CD14-positive monocyte (primary cell): ENCODE results near the gene HAGHL. TPM values are rescaled to one million over a fixed set of nuclear protein-coding genes. Genes with fewer than 3 reads are reported as not detected.
"Not testable (repeated sequence)": the region's sequence is repeated elsewhere in the genome, so short reads cannot be mapped to it uniquely, and the experiment has no call there.

ENCODE experiments used
- DNase-seq, 3 donors: peaks; one replicate each; pipeline ENCODE4 v3.0.0-alpha.2; 2011 to 2022
- H2AFZ ChIP-seq: 2 replicates; pipeline ENCODE4 v1.6.0; 2012; ENCODE audit warnings: mild to moderate bottlenecking, low read depth, low read length, inconsistent platforms; ENCODE audit not compliant: insufficient read depth, poor library complexity, severe bottlenecking
- H3K27ac ChIP-seq, 2 donors: 1 replicate in 1 of 2; 2 replicates in 1 of 2; pipeline ENCODE4 v1.5.1; 2012 to 2013; ENCODE audit warnings: low read length in 2 of 2, control low read depth in 1 of 2, inconsistent platforms in 1 of 2, low read depth in 1 of 2, mild to moderate bottlenecking in 1 of 2
- H3K27me3 ChIP-seq, 2 donors: one replicate each; pipeline versions ENCODE4 v1.6.0 to v1.6.1; 2011 to 2013; ENCODE audit warnings: low read length in 2 of 2; ENCODE audit not compliant: control insufficient read depth in 2 of 2, insufficient read depth in 2 of 2
- H3K36me3 ChIP-seq, 2 donors: replicated peaks in 1 of 2; 1 replicate in 1 of 2; 2 replicates in 1 of 2; pipeline versions ENCODE4 v1.5.1 to v1.6.1; 2012 to 2013; ENCODE audit warnings: low read length in 2 of 2, control low read depth in 1 of 2, inconsistent platforms in 1 of 2, mild to moderate bottlenecking in 1 of 2; ENCODE audit not compliant: insufficient read depth in 2 of 2, control insufficient read depth in 1 of 2
- H3K4me1 ChIP-seq, 2 donors: 1 replicate in 1 of 2; 2 replicates in 1 of 2; pipeline versions ENCODE4 v1.5.1 to v1.6.1; 2012 to 2013; ENCODE audit warnings: low read length in 2 of 2, control low read depth in 1 of 2, inconsistent platforms in 1 of 2, mild to moderate bottlenecking in 1 of 2, moderate library complexity in 1 of 2; ENCODE audit not compliant: insufficient read depth in 2 of 2, control insufficient read depth in 1 of 2
- H3K4me2 ChIP-seq: replicated peaks from 2 replicates; pipeline ENCODE3; 2012; ENCODE audit warnings: low read length, moderate library complexity, mild to moderate bottlenecking; ENCODE audit not compliant: poor library complexity, severe bottlenecking; ENCODE audit errors: extremely low read depth
- H3K4me3 ChIP-seq, 3 experiments: fragments of 200-600 bp in 1 of 3; sonication (generic) in 1 of 3; replicated peaks in 1 of 3; 1 replicate in 2 of 3; 2 replicates in 1 of 3; pipeline ENCODE4 v1.5.1; 2011 to 2013; ENCODE audit warnings: low read length in 3 of 3, mild to moderate bottlenecking in 3 of 3, control low read depth in 2 of 3, low read depth in 2 of 3, inconsistent platforms in 1 of 3, moderate library complexity in 1 of 3
- H3K79me2 ChIP-seq: 2 replicates; pipeline ENCODE4 v1.6.0; 2012; ENCODE audit warnings: mild to moderate bottlenecking, control low read depth, inconsistent platforms, low read length, moderate library complexity; ENCODE audit not compliant: insufficient read depth
- H3K9ac ChIP-seq: 2 replicates; pipeline ENCODE4 v1.6.0; 2017; ENCODE audit warnings: low read length, mild to moderate bottlenecking; ENCODE audit not compliant: insufficient read depth, poor library complexity, severe bottlenecking
- H3K9me3 ChIP-seq, 2 donors: replicated peaks in 1 of 2; 1 replicate in 1 of 2; 2 replicates in 1 of 2; pipeline versions ENCODE4 v1.5.1 to v1.6.1; 2012 to 2013; ENCODE audit warnings: low read length in 2 of 2, control low read depth in 1 of 2; ENCODE audit not compliant: control insufficient read depth in 1 of 2, insufficient read depth in 1 of 2
- H4K20me1 ChIP-seq: 2 replicates; pipeline ENCODE4 v1.6.0; 2012; ENCODE audit warnings: mild to moderate bottlenecking, low read length, control low read depth, moderate library complexity; ENCODE audit not compliant: insufficient read depth
- H3K27ac Mint-ChIP-seq, 7 donors: one replicate each; pipeline ENCODE4 v1.8.0; 2020; ENCODE audit warnings: mild to moderate bottlenecking in 7 of 7, mixed read lengths in 7 of 7, moderate library complexity in 6 of 7, inconsistent platforms in 2 of 7
- H3K27me3 Mint-ChIP-seq, 3 donors: one replicate each; pipeline ENCODE4 v1.8.0; 2021 to 2022; ENCODE audit warnings: low read depth in 3 of 3, mild to moderate bottlenecking in 3 of 3, mixed read lengths in 3 of 3, moderate library complexity in 3 of 3, inconsistent platforms in 1 of 3
- H3K36me3 Mint-ChIP-seq, 2 donors: one replicate each; pipeline ENCODE4 v1.8.0; 2020; ENCODE audit warnings: mixed read lengths in 2 of 2, inconsistent platforms in 1 of 2, mild to moderate bottlenecking in 1 of 2
- H3K4me1 Mint-ChIP-seq: one replicate; pipeline ENCODE4 v1.8.0; 2020; ENCODE audit warnings: mild to moderate bottlenecking, mixed read lengths
- H3K4me3 Mint-ChIP-seq, 2 donors: one replicate each; pipeline ENCODE4 v1.8.0; 2020; ENCODE audit warnings: mild to moderate bottlenecking in 2 of 2, mixed read lengths in 2 of 2, moderate library complexity in 1 of 2
- H3K9me3 Mint-ChIP-seq, 7 donors: one replicate each; pipeline ENCODE4 v1.8.0; 2020 to 2022; ENCODE audit warnings: mixed read lengths in 7 of 7, mild to moderate bottlenecking in 6 of 7, moderate library complexity in 6 of 7, inconsistent platforms in 2 of 7
- CTCF ChIP-seq: fragments of 200-600 bp; IDR thresholded peaks from one replicate; pipeline ENCODE4 v1.8.0; 2022; ENCODE audit warnings: antibody characterized with exemption, mild to moderate bottlenecking
- whole genome bisulfite sequencing: methylation state at CpG from one replicate; pipeline ENCODE4 v1.1.5; 2013; ENCODE audit warnings: missing lambda C conversion rate; ENCODE audit not compliant: insufficient coverage; 5-methylcytosine and 5-hydroxymethylcytosine counted together
- intact Hi-C, 2 donors: fragments of 100-400 bp; cut with micrococcal nuclease; formaldehyde crosslinking; loops; one replicate each; pipeline versions ENCODE4 v1.15.0 to v1.15.1; 2023
- polyA plus RNA-seq, 3 donors: library from polyadenylated mRNA; depleted of rRNA in 1 of 3; unstranded in 2 of 3; stranded (reverse) in 1 of 3; fragments of 300-500 nt in 2 of 3; fragments of >200 nt in 1 of 3; fragmentation: Illumina TruSeq in 2 of 3; gene quantifications; 1 replicate in 2 of 3; 2 replicates in 1 of 3; pipeline ENCODE4 v1.2.3, GENCODE V29; 2012 to 2021

HAGHL gene
- polyA plus RNA-seq, 3 donors = 0.60 to 8.9 (median 1.5) TPM

GRCh38 chr16:775236-775796, 48.4 kb downstream of the HAGHL start:
- Histone ChIP-seq H3K27ac (no peak overlapping the region), H3K4me3 (no peak overlapping the region), H4K20me1 (no peaks in the 10 kb centered on the region), H3K27me3 (peaks cover 0 to 9% of the 10 kb centered on the region in 2 donors), H2AFZ (no peak overlapping the region), H3K9ac (no peak overlapping the region), H3K79me2 (no peaks in the 10 kb centered on the region), H3K36me3 (no peaks in the 10 kb centered on the region), H3K4me1 (no peaks in the 10 kb centered on the region), H3K9me3 (no peaks in the 10 kb centered on the region), H3K4me2 (no peak overlapping the region)
- Mint-ChIP-seq H3K27ac (no peak overlapping the region), H3K36me3 (no peaks in the 10 kb centered on the region), H3K4me3 (no peak overlapping the region), H3K9me3 (peaks cover 0 to 1% (median 0%) of the 10 kb centered on the region in 7 donors), H3K27me3 (peaks cover 2 to 14% (median 9%) of the 10 kb centered on the region in 3 donors), H3K4me1 (no peaks in the 10 kb centered on the region)
- no peak for DNase-seq
- intact Hi-C loops = no loop called here
- TF ChIP-seq CTCF = no peak
- WGBS = 89% methylated on average over 36 of the region's 36 CpGs

DNA sequence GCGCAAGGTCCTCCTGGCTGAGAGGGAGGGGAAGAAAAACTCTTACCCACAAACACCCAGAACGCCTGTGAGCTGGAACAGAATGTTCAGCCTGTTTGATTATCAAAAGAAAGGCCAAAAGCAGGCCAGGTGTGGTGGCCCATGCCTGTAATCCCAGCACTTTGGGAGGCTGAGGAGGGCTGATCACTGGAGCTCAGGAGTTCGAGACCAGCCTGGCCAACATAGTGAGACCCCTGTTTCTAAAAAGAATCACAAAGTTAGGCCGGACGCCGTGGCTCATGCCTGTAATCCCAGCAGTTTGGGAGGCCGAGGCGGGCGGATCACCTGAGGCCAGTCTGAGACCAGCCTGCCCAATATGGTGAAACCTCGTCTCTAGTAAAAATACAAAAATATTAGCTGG, 49.4 kb downstream of the HAGHL start:
- H3K9me3 ChIP-seq, H3K36me3 ChIP-seq, H3K9me3 Mint-ChIP-seq, DNase-seq, H3K27me3 ChIP-seq, H3K4me1 Mint-ChIP-seq, H3K36me3 Mint-ChIP-seq, H3K4me2 ChIP-seq, H3K27ac Mint-ChIP-seq, H4K20me1 ChIP-seq, H3K9ac ChIP-seq, H3K79me2 ChIP-seq, H3K4me3 Mint-ChIP-seq, H3K4me3 ChIP-seq, H2AFZ ChIP-seq, H3K4me1 ChIP-seq, H3K27ac ChIP-seq, intact Hi-C loops: not testable (repeated sequence)
- 95% methylated on average over 8 of the region's 10 CpGs for WGBS
- H3K27me3 Mint-ChIP-seq = peaks cover 2 to 18% (median 10%) of the 10 kb centered on the region in 3 donors
